Stimulated activated CD4-positive, alpha-beta T cell treated with anti-CD3 and anti-CD28 coated beads, Interleukin-4, amount 100 ng/mL, for 4 hours (primary cell): Measurements from ENCODE around the gene GPC6.
A peak's percentile ranks its signal among the peaks of the same experiment; 100 is the strongest.

Experiments
- DNase-seq, 2 experiments: peaks; one replicate each; pipeline ENCODE4 v3.0.0-alpha.2; 2020

The GPC6 gene

GRCh38 chr13:94400874-94401273, 1174.3 kb downstream of the GPC6 start:
- DNase-seq = no peak

- DNase-seq = no peak
These were observed 1181.9 kb downstream of the GPC6 start for GRCh38 chr13:94408314-94409036.

- no peak for DNase-seq
These were observed 1185.1 kb downstream of the GPC6 start for GRCh38 chr13:94411747-94412146.

- no peak for DNase-seq
These were observed 1186.4 kb downstream of the GPC6 start for GRCh38 chr13:94412870-94413597.

- DNase-seq = no peak
These were observed 1187.0 kb downstream of the GPC6 start for GRCh38 chr13:94413598-94413944.

GRCh38 chr13:94414141-94414540, 1187.5 kb downstream of the GPC6 start:
- no peak for DNase-seq

- no peak for DNase-seq
These were observed 1188.1 kb downstream of the GPC6 start for GRCh38 chr13:94414708-94415107.

GRCh38 chr13:94415500-94416237, 1189.1 kb downstream of the GPC6 start:
- no peak for DNase-seq

- DNase-seq = no peak
These were observed 1190.0 kb downstream of the GPC6 start for GRCh38 chr13:94416454-94417080.

- DNase-seq = no peak
These were observed 1190.7 kb downstream of the GPC6 start for GRCh38 chr13:94417294-94417693.

- peak in 1 of 2 experiments; percentile 74 for DNase-seq
These were observed 1192.8 kb downstream of the GPC6 start for GRCh38 chr13:94419304-94419924.

GRCh38 chr13:94419925-94420305, 1193.3 kb downstream of the GPC6 start:
- DNase-seq = no peak

- DNase-seq = no peak
These were observed 1200.8 kb downstream of the GPC6 start for GRCh38 chr13:94427313-94427953.

GRCh38 chr13:94431574-94431973, 1205.0 kb downstream of the GPC6 start:
- no peak for DNase-seq

GRCh38 chr13:94431987-94432386, 1205.4 kb downstream of the GPC6 start:
- peak in 1 of 2 experiments; percentile 29 for DNase-seq

GRCh38 chr13:94433055-94433961, 1206.7 kb downstream of the GPC6 start:
- peak in 1 of 2 experiments; percentile 27 for DNase-seq

- no peak for DNase-seq
These were observed 1209.1 kb downstream of the GPC6 start for GRCh38 chr13:94435604-94436226.

- no peak for DNase-seq
These were observed 1218.2 kb downstream of the GPC6 start for GRCh38 chr13:94444826-94445225.

GRCh38 chr13:94454334-94454733, 1227.7 kb downstream of the GPC6 start:
- DNase-seq = no peak

- peak in 1 of 2 experiments; percentile 11 for DNase-seq
These were observed 1228.3 kb downstream of the GPC6 start for GRCh38 chr13:94454906-94455305.

GRCh38 chr13:94455414-94455813, 1228.8 kb downstream of the GPC6 start:
- DNase-seq = no peak
